Measurements from ENCODE around the gene CDC45.
"Not testable (repeated sequence)": the region's sequence is repeated elsewhere in the genome, so short reads cannot be mapped to it uniquely, and the experiment has no call there.

The CDC45 gene

GRCh38 chr22:19518635-19519034, 38.9 kb downstream of the CDC45 start:
- DNase-seq = no peak

GRCh38 chr22:19519041-19519926, 39.6 kb downstream of the CDC45 start:
- no peak for DNase-seq

- DNase-seq = no peak
Measured at GRCh38 chr22:19520007-19520406, 40.3 kb downstream of the CDC45 start.

GRCh38 chr22:19520566-19521305, 41.0 kb downstream of the CDC45 start:
- DNase-seq = no peak

GRCh38 chr22:19522190-19522880, 42.6 kb downstream of the CDC45 start:
- DNase-seq = no peak

- DNase-seq = no peak
Measured at GRCh38 chr22:19522881-19523239, 43.1 kb downstream of the CDC45 start.

GRCh38 chr22:19523240-19524169, 43.8 kb downstream of the CDC45 start:
- DNase-seq = no peak

- no peak for DNase-seq
Measured at GRCh38 chr22:19524170-19525115, 44.7 kb downstream of the CDC45 start, which contains the start of gene CLDN5. Gene CLDN5, minus strand, starts transcription at chr22:19524410. Its CDS starts 155 bp downstream, at chr22:19524255.

- DNase-seq = no peak
Measured at GRCh38 chr22:19525116-19525660, 45.5 kb downstream of the CDC45 start.

- no peak for DNase-seq
Measured at GRCh38 chr22:19525666-19526065, 45.9 kb downstream of the CDC45 start.

GRCh38 chr22:19526076-19526701, 46.5 kb downstream of the CDC45 start:
- DNase-seq = no peak

- DNase-seq = no peak
Measured at GRCh38 chr22:19526702-19527111, 47.0 kb downstream of the CDC45 start.

- DNase-seq = no peak
Measured at GRCh38 chr22:19527321-19527721, 47.6 kb downstream of the CDC45 start.

GRCh38 chr22:19527861-19528417, 48.2 kb downstream of the CDC45 start:
- no peak for DNase-seq

GRCh38 chr22:19529811-19530210, 50.1 kb downstream of the CDC45 start:
- no peak for DNase-seq

GRCh38 chr22:19530751-19531150, 51.0 kb downstream of the CDC45 start:
- no peak for DNase-seq

- DNase-seq = not testable (repeated sequence)
Measured at GRCh38 chr22:19531327-19531726, 51.6 kb downstream of the CDC45 start.

GRCh38 chr22:19533049-19533626, 53.4 kb downstream of the CDC45 start:
- no peak for DNase-seq

GRCh38 chr22:19533857-19534256, 54.1 kb downstream of the CDC45 start:
- no peak for DNase-seq

- no peak for DNase-seq
Measured at GRCh38 chr22:19535001-19535400, 55.3 kb downstream of the CDC45 start.

Data from activated effector memory CD4-positive, alpha-beta T cell treated with Interleukin-2 at 50 U/mL for 16 hours (primary cell).